Measurements from ENCODE around the gene ITPRID2.

DNA sequence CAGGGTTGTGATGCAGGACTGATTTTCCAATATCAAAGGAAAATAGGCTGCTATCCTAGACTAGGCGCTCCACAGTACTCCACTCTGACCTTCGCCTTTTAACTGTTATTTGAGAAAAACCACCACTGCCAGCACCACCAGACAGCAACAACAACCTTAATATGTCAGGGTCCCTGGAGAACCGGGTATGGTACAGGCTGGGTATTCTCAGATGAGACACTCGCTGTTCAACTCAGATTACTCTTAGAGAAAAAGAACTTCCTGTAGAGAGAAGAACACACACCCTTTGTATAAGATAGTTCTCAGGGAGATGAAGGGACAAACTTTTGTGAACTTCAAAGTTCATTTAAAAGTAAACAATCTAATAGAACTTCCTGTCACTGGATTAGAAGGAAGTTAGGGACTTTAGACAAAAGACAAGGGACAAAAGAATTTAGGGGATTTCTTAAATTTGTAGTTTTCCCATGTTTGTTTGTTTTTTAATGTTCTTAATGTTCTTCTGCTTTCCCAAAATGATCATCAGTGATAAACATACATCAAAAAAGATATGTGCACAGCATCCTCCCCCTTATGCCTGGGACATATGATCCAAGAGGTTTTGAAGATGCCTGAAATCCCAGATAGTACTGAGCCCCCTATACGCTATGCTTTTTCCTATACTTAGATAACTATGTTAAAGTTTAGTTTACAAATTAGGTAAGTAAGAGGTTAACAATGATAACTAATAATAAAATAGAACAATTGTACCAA lies 52.8 kb downstream of the ITPRID2 start:
- TF ChIP-seq POLR2A (IDR thresholded peaks at IDR 0.05): no peak
- TF ChIP-seq, protein P1, sequence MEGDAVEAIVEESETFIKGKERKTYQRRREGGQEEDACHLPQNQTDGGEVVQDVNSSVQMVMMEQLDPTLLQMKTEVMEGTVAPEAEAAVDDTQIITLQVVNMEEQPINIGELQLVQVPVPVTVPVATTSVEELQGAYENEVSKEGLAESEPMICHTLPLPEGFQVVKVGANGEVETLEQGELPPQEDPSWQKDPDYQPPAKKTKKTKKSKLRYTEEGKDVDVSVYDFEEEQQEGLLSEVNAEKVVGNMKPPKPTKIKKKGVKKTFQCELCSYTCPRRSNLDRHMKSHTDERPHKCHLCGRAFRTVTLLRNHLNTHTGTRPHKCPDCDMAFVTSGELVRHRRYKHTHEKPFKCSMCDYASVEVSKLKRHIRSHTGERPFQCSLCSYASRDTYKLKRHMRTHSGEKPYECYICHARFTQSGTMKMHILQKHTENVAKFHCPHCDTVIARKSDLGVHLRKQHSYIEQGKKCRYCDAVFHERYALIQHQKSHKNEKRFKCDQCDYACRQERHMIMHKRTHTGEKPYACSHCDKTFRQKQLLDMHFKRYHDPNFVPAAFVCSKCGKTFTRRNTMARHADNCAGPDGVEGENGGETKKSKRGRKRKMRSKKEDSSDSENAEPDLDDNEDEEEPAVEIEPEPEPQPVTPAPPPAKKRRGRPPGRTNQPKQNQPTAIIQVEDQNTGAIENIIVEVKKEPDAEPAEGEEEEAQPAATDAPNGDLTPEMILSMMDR (IDR thresholded peaks at IDR 0.05): no peak
